ENCODE data around the gene ZDHHC24. TPM values are rescaled to one million over a fixed set of nuclear protein-coding genes. Genes with fewer than 3 reads are reported as not detected.
"Not testable (repeated sequence)": the region's sequence is repeated elsewhere in the genome, so short reads cannot be mapped to it uniquely, and the experiment has no call there.

ZDHHC24 gene
- total RNA-seq, 1 donor from 2014 or later = 3.7 TPM

- Histone ChIP-seq H3K36me3 (ENCODE audit: control insufficient read depth in 3 of 3, insufficient read depth in 3 of 3, low read length in 3 of 3) (peaks cover 2 to 18% (median 7%) of the 10 kb centered on the region in 3 donors), H3K27me3 (ENCODE audit: control insufficient read depth in 3 of 3, insufficient read depth in 3 of 3, low read length in 3 of 3) (no peaks in the 10 kb centered on the region), H3K4me1 (ENCODE audit: control insufficient read depth in 3 of 3, insufficient read depth in 3 of 3, low read length in 3 of 3) (peaks cover 49 to 84% (median 50%) of the 10 kb centered on the region in 3 donors), H3K9me3 (ENCODE audit: control insufficient read depth in 3 of 3, low read length in 3 of 3) (no peaks in the 10 kb centered on the region), H3K4me3 (ENCODE audit: low read length in 3 of 3) (peak overlapping the region; percentile 35 to 78 (median 61)), H3K27ac (ENCODE audit: low read depth, low read length) (peak overlapping the region; percentile 90), H3K9ac (ENCODE audit: low read depth in 1 of 3, low read length in 3 of 3) (peak overlapping the region; percentile 73 to 90 (median 74))
These were observed 2.2 kb upstream of the ZDHHC24 start for GRCh38 chr11:66548041-66548440.

GRCh38 chr11:66547662-66548009 lies 1.8 kb upstream of the ZDHHC24 start:
- Histone ChIP-seq H3K9ac (ENCODE audit: low read depth in 1 of 3, low read length in 3 of 3) (peak overlapping the region; percentile 73 to 90 (median 74)), H3K4me1 (ENCODE audit: control insufficient read depth in 3 of 3, insufficient read depth in 3 of 3, low read length in 3 of 3) (peaks cover 53 to 88% (median 54%) of the 10 kb centered on the region in 3 donors), H3K9me3 (ENCODE audit: control insufficient read depth in 3 of 3, low read length in 3 of 3) (no peaks in the 10 kb centered on the region), H3K36me3 (ENCODE audit: control insufficient read depth in 3 of 3, insufficient read depth in 3 of 3, low read length in 3 of 3) (peaks cover 2 to 21% (median 7%) of the 10 kb centered on the region in 3 donors), H3K27me3 (ENCODE audit: control insufficient read depth in 3 of 3, insufficient read depth in 3 of 3, low read length in 3 of 3) (no peaks in the 10 kb centered on the region), H3K27ac (ENCODE audit: low read depth, low read length) (peak overlapping the region; percentile 90), H3K4me3 (ENCODE audit: low read length in 3 of 3) (peak overlapping the region; percentile 35 to 78 (median 61))

GRCh38 chr11:66546966-66547661 lies 1.3 kb upstream of the ZDHHC24 start:
- peak overlapping the region; percentile 90 for H3K27ac ChIP-seq (ENCODE audit: low read depth, low read length)
- peak overlapping the region; percentile 35 to 78 (median 61) for H3K4me3 ChIP-seq (ENCODE audit: low read length in 3 of 3)
- H3K27me3 ChIP-seq (ENCODE audit: control insufficient read depth in 3 of 3, insufficient read depth in 3 of 3, low read length in 3 of 3) = no peaks in the 10 kb centered on the region
- peaks cover 5 to 23% (median 7%) of the 10 kb centered on the region in 3 donors for H3K36me3 ChIP-seq (ENCODE audit: control insufficient read depth in 3 of 3, insufficient read depth in 3 of 3, low read length in 3 of 3)
- no peaks in the 10 kb centered on the region for H3K9me3 ChIP-seq (ENCODE audit: control insufficient read depth in 3 of 3, low read length in 3 of 3)
- peak overlapping the region; percentile 73 to 90 (median 74) for H3K9ac ChIP-seq (ENCODE audit: low read depth in 1 of 3, low read length in 3 of 3)
- H3K4me1 ChIP-seq (ENCODE audit: control insufficient read depth in 3 of 3, insufficient read depth in 3 of 3, low read length in 3 of 3) = peaks cover 59 to 89% (median 59%) of the 10 kb centered on the region in 3 donors

DNA sequence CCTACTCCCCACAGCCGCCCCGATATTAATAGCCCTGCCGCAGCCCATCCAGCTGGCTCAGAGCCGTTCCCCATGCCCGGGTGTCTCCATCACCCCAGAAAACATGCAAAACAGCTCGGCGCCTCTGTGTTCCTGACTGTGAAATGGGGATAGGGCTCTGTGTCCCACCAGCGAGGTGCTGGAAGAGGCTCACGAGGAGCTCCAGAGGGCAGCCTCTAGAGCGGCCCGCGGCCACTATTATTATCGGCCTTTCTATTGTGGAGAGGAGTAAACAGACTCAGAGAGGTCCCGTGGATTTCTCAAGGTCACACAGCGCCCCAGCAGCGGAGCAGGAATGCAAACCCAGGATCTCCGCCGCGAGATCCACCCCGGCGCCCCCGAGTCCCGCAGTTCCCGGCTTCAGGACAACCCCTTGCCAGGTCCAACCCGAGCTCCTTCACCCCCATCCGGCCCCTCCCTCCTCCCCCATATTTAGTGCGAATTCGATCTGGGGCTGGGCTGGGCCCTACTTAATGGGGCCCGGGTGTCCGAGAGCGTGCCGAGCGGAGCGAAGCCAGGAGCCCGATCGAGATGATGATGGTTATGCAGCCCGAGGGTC lies 619 bp upstream of the ZDHHC24 start, which contains the start of gene ACTN3:
Gene ACTN3 (plus strand): TSS at position 536 of the 598 bp plus-strand sequence. CDS start 35 bp downstream, at position 571.
- no peaks in the 10 kb centered on the region for H3K27me3 ChIP-seq (ENCODE audit: control insufficient read depth in 3 of 3, insufficient read depth in 3 of 3, low read length in 3 of 3)
- peak within 1 kb of the TSS; percentile 81 to 90 (median 90) for H3K9ac ChIP-seq (ENCODE audit: low read depth in 1 of 3, low read length in 3 of 3)
- H3K27ac ChIP-seq (ENCODE audit: low read depth, low read length) = peak within 1 kb of the TSS; percentile 90
- peaks cover 64 to 90% (median 65%) of the 10 kb centered on the region in 3 donors for H3K4me1 ChIP-seq (ENCODE audit: control insufficient read depth in 3 of 3, insufficient read depth in 3 of 3, low read length in 3 of 3)
- H3K36me3 ChIP-seq (ENCODE audit: control insufficient read depth in 3 of 3, insufficient read depth in 3 of 3, low read length in 3 of 3) = peaks cover 9 to 28% (median 10%) of the 10 kb centered on the region in 3 donors
- H3K9me3 ChIP-seq (ENCODE audit: control insufficient read depth in 3 of 3, low read length in 3 of 3) = no peaks in the 10 kb centered on the region
- H3K4me3 ChIP-seq (ENCODE audit: low read length in 3 of 3) = peak within 1 kb of the TSS; percentile 78 to 82 (median 82)

DNA sequence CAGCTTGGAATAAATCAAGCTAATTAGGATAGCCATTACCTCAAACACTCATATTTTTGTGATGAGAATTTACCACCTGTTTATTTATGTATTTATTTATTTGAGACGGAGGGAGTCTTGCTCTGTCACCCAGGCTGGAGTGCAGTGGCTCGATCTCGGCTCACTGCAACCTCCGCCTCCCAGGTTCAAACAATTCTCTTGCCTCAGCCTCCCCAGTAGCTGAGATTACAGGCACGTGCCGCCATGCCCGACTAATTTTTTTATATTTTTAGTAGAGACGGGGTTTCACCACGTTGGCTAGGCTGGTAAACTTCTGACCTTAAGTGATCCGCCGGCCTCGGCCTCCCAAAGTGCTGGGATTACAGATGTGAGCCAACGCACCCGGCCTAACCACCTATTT lies 896 bp downstream of the ZDHHC24 start:
- Histone ChIP-seq H3K9ac (ENCODE audit: low read depth in 1 of 3, low read length in 3 of 3) (peak overlapping the region in 2 of 3 donors; percentile 81 to 90), H3K4me1 (ENCODE audit: control insufficient read depth in 3 of 3, insufficient read depth in 3 of 3, low read length in 3 of 3) (peaks cover 52 to 77% (median 67%) of the 10 kb centered on the region in 3 donors), H3K36me3 (ENCODE audit: control insufficient read depth in 3 of 3, insufficient read depth in 3 of 3, low read length in 3 of 3) (peaks cover 6 to 18% (median 11%) of the 10 kb centered on the region in 3 donors), H3K4me3 (ENCODE audit: low read length in 3 of 3) (peak overlapping the region in 2 of 3 donors; percentile 73 to 82)
- not testable (repeated sequence) for H3K27ac ChIP-seq (ENCODE audit: low read depth, low read length); H3K9me3 ChIP-seq (ENCODE audit: control insufficient read depth in 3 of 3, low read length in 3 of 3); H3K27me3 ChIP-seq (ENCODE audit: control insufficient read depth in 3 of 3, insufficient read depth in 3 of 3, low read length in 3 of 3)

- peak overlapping the region in 2 of 3 donors; percentile 64 to 70 for H3K9ac ChIP-seq (ENCODE audit: low read depth in 1 of 3, low read length in 3 of 3)
- no peaks in the 10 kb centered on the region for H3K9me3 ChIP-seq (ENCODE audit: control insufficient read depth in 3 of 3, low read length in 3 of 3)
- H3K4me1 ChIP-seq (ENCODE audit: control insufficient read depth in 3 of 3, insufficient read depth in 3 of 3, low read length in 3 of 3) = peaks cover 49 to 63% (median 61%) of the 10 kb centered on the region in 3 donors
- no peaks in the 10 kb centered on the region for H3K27me3 ChIP-seq (ENCODE audit: control insufficient read depth in 3 of 3, insufficient read depth in 3 of 3, low read length in 3 of 3)
- peak overlapping the region; percentile 26 for H3K27ac ChIP-seq (ENCODE audit: low read depth, low read length)
- H3K36me3 ChIP-seq (ENCODE audit: control insufficient read depth in 3 of 3, insufficient read depth in 3 of 3, low read length in 3 of 3) = peaks cover 16 to 19% (median 16%) of the 10 kb centered on the region in 3 donors
- H3K4me3 ChIP-seq (ENCODE audit: low read length in 3 of 3) = peak overlapping the region in 2 of 3 donors; percentile 17 to 54
These were observed 2.4 kb downstream of the ZDHHC24 start for GRCh38 chr11:66543263-66544107.

DNA sequence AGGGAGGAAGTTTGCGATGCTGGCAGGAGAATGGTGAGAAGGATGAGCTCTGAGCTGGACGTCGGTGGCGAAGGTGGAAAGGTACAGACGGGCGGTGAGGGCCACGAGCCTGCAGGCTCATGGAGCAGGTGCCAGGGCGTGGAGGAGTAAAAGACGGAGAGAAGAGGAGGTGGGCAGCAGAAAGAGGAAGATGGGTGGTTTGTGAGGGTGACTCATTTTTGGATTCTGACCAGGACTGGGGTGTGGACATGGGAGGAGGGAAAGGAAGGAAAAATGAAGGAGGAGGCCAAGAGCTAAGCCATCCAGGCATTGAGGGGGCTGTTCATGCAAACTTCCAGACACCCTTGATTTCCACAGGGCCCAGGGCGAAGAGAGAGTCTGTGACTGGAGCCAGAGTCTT lies 3.5 kb downstream of the ZDHHC24 start:
- Histone ChIP-seq H3K4me1 (ENCODE audit: control insufficient read depth in 3 of 3, insufficient read depth in 3 of 3, low read length in 3 of 3) (peaks cover 46 to 51% (median 50%) of the 10 kb centered on the region in 3 donors), H3K9me3 (ENCODE audit: control insufficient read depth in 3 of 3, low read length in 3 of 3) (no peaks in the 10 kb centered on the region), H3K27me3 (ENCODE audit: control insufficient read depth in 3 of 3, insufficient read depth in 3 of 3, low read length in 3 of 3) (no peaks in the 10 kb centered on the region), H3K27ac (ENCODE audit: low read depth, low read length) (no peak overlapping the region), H3K4me3 (ENCODE audit: low read length in 3 of 3) (peak overlapping the region in 1 of 3 donors; percentile 13), H3K9ac (ENCODE audit: low read depth in 1 of 3, low read length in 3 of 3) (peak overlapping the region in 2 of 3 donors; percentile 68 to 70), H3K36me3 (ENCODE audit: control insufficient read depth in 3 of 3, insufficient read depth in 3 of 3, low read length in 3 of 3) (peaks cover 14 to 19% (median 16%) of the 10 kb centered on the region in 3 donors)

GRCh38 chr11:66541892-66542291 lies 4.0 kb downstream of the ZDHHC24 start:
- Histone ChIP-seq H3K36me3 (ENCODE audit: control insufficient read depth in 3 of 3, insufficient read depth in 3 of 3, low read length in 3 of 3) (peaks cover 14 to 19% (median 17%) of the 10 kb centered on the region in 3 donors), H3K4me1 (ENCODE audit: control insufficient read depth in 3 of 3, insufficient read depth in 3 of 3, low read length in 3 of 3) (peaks cover 45 to 47% (median 46%) of the 10 kb centered on the region in 3 donors), H3K27ac (ENCODE audit: low read depth, low read length) (peak overlapping the region; percentile 0), H3K9ac (ENCODE audit: low read depth in 1 of 3, low read length in 3 of 3) (peak overlapping the region in 2 of 3 donors; percentile 65 to 68), H3K4me3 (ENCODE audit: low read length in 3 of 3) (no peak overlapping the region), H3K9me3 (ENCODE audit: control insufficient read depth in 3 of 3, low read length in 3 of 3) (no peaks in the 10 kb centered on the region), H3K27me3 (ENCODE audit: control insufficient read depth in 3 of 3, insufficient read depth in 3 of 3, low read length in 3 of 3) (no peaks in the 10 kb centered on the region)

GRCh38 chr11:66540598-66540997 lies 5.2 kb downstream of the ZDHHC24 start:
- H3K4me3 ChIP-seq (ENCODE audit: low read length in 3 of 3); H3K9ac ChIP-seq (ENCODE audit: low read depth in 1 of 3, low read length in 3 of 3); H3K27me3 ChIP-seq (ENCODE audit: control insufficient read depth in 3 of 3, insufficient read depth in 3 of 3, low read length in 3 of 3); H3K9me3 ChIP-seq (ENCODE audit: control insufficient read depth in 3 of 3, low read length in 3 of 3); H3K27ac ChIP-seq (ENCODE audit: low read depth, low read length): not testable (repeated sequence)
- H3K4me1 ChIP-seq (ENCODE audit: control insufficient read depth in 3 of 3, insufficient read depth in 3 of 3, low read length in 3 of 3) = peaks cover 39 to 43% (median 41%) of the 10 kb centered on the region in 3 donors
- H3K36me3 ChIP-seq (ENCODE audit: control insufficient read depth in 3 of 3, insufficient read depth in 3 of 3, low read length in 3 of 3) = peaks cover 14 to 24% (median 19%) of the 10 kb centered on the region in 3 donors
